Measurements from ENCODE around the gene GCLC.

- TF ChIP-seq POLR2AphosphoS5 (IDR thresholded peaks at IDR 0.05) (no peak), POLR2A (IDR thresholded peaks at IDR 0.05) (no peak)
Observed at GRCh38 chr6:53529324-53530036, 15.4 kb downstream of the GCLC start.

Data from spleen (tissue), 3 donors.